Endothelial cell of umbilical vein (primary cell): ENCODE measurements around the gene GRAMD2B. TPM values are rescaled to one million over a fixed set of nuclear protein-coding genes. Genes with fewer than 3 reads are reported as not detected.

Source experiments
- BruUV-seq: library from RNA; stranded (reverse); fragments of 400-500 nt; replicated peaks from 2 replicates; lab custom pipeline; 2021; lab: Mats Ljungman, UMichigan
- CTCF ChIA-PET: fragments of 300-600, 350-600 bp; sonication (Branson Sonifier 250); formaldehyde crosslinking; loops from one replicate; lab custom pipeline; 2021; ENCODE audit warnings: antibody characterized with exemption, inconsistent platforms; lab: Charles Lee
- POLR2A ChIA-PET: fragments of 300-600, 350-600 bp; sonication (Branson Sonifier 250); formaldehyde crosslinking; loops from one replicate; lab custom pipeline; 2021; ENCODE audit warnings: antibody characterized with exemption, inconsistent platforms; lab: Charles Lee
- DNase-seq: peaks from one replicate; pipeline ENCODE4 v3.0.0-alpha.2; 2011; ENCODE audit warnings: low read depth, low spot score
- FAIRE-seq: peaks from 2 replicates; lab custom pipeline; 2011; peaks lifted over from hg19 to GRCh38; lab: Jason Lieb, UNC
- H2AFZ ChIP-seq: 2 replicates; pipeline ENCODE4 v1.6.0; 2012; ENCODE audit warnings: low read depth, low read length, control low read depth, inconsistent platforms
- H3K27ac ChIP-seq: 2 replicates; pipeline ENCODE4 v1.5.1; 2011; ENCODE audit warnings: low read depth, mild to moderate bottlenecking, control low read depth, low read length, moderate library complexity; ENCODE audit not compliant: insufficient read depth
- H3K27me3 ChIP-seq, 2 experiments: 2 replicates each; pipeline versions ENCODE4 v1.6.0 to v1.6.1; 2011; ENCODE audit warnings: low read length in 2 of 2, mixed read lengths in 1 of 2; ENCODE audit not compliant: control insufficient read depth in 2 of 2, insufficient read depth in 2 of 2
- H3K36me3 ChIP-seq, 2 experiments: 2 replicates in 1 of 2; 3 replicates in 1 of 2; pipeline ENCODE4 v1.5.1; 2011; ENCODE audit warnings: low read length in 2 of 2, mild to moderate bottlenecking in 1 of 2, moderate library complexity in 1 of 2; ENCODE audit not compliant: control insufficient read depth in 2 of 2, insufficient read depth in 2 of 2; ENCODE audit errors: extremely low read depth in 1 of 2
- H3K4me1 ChIP-seq: 3 replicates; pipeline ENCODE4 v1.5.1; 2011; ENCODE audit warnings: mild to moderate bottlenecking, low read length; ENCODE audit not compliant: control insufficient read depth, insufficient read depth; ENCODE audit errors: extremely low read depth
- H3K4me2 ChIP-seq: 2 replicates; pipeline ENCODE4 v1.6.1; 2011; ENCODE audit warnings: low read length, control low read depth, mixed read lengths; ENCODE audit not compliant: insufficient read depth
- H3K4me3 ChIP-seq, 3 experiments: fragments of 200-600 bp in 1 of 3; sonication (generic), shearing (Covaris generic) in 1 of 3; replicated peaks in 1 of 3; 2 replicates each; pipeline ENCODE4 v1.5.1; 2011 to 2016; ENCODE audit warnings: control low read depth in 3 of 3, low read length in 3 of 3, mild to moderate bottlenecking in 2 of 3, inconsistent platforms in 1 of 3, low read depth in 1 of 3, moderate library complexity in 1 of 3; ENCODE audit not compliant: insufficient read depth in 1 of 3
- H3K79me2 ChIP-seq: 2 replicates; pipeline ENCODE4 v1.6.0; 2012; ENCODE audit warnings: low read length, inconsistent platforms; ENCODE audit not compliant: control insufficient read depth, insufficient read depth
- H3K9ac ChIP-seq: replicated peaks from 2 replicates; pipeline ENCODE3; 2011; ENCODE audit warnings: low read length, control low read depth; ENCODE audit not compliant: insufficient read depth; ENCODE audit errors: extremely low read depth
- H3K9me1 ChIP-seq: replicated peaks from 3 replicates; pipeline ENCODE4 v1.6.0; 2011; ENCODE audit warnings: mild to moderate bottlenecking, low read length; ENCODE audit not compliant: control insufficient read depth, insufficient read depth; ENCODE audit errors: extremely low read depth
- H3K9me3 ChIP-seq: replicated peaks from 2 replicates; pipeline ENCODE4 v1.5.1; 2012; ENCODE audit warnings: low read length, inconsistent platforms; ENCODE audit not compliant: control insufficient read depth, insufficient read depth
- H4K20me1 ChIP-seq: replicated peaks from 2 replicates; pipeline ENCODE3; 2011; ENCODE audit warnings: mild to moderate bottlenecking, low read length; ENCODE audit not compliant: control insufficient read depth, insufficient read depth; ENCODE audit errors: extremely low read depth
- CTCF ChIP-seq, 2 donors: IDR thresholded peaks; 1 replicate in 1 of 2; 2 replicates in 1 of 2; pipeline ENCODE4 v1.5.1; 2011; ENCODE audit warnings: low read length in 2 of 2, mild to moderate bottlenecking in 2 of 2, moderate library complexity in 2 of 2, control low read depth in 1 of 2, inconsistent platforms in 1 of 2, low read depth in 1 of 2; ENCODE audit not compliant: insufficient read depth in 1 of 2; ENCODE audit errors: extremely low read depth in 1 of 2
- EZH2 ChIP-seq: IDR thresholded peaks from 2 replicates; pipeline ENCODE4 v1.6.1; 2012; ENCODE audit warnings: borderline replicate concordance, low read depth, mild to moderate bottlenecking, moderate library complexity, low read length, inconsistent platforms; ENCODE audit not compliant: severe bottlenecking
- FOS ChIP-seq: IDR thresholded peaks from 2 replicates; pipeline ENCODE4 v1.6.1; 2011; ENCODE audit warnings: mild to moderate bottlenecking, low read length, moderate library complexity, borderline replicate concordance; ENCODE audit not compliant: insufficient read depth
- GATA2 ChIP-seq: IDR thresholded peaks from 2 replicates; pipeline ENCODE4 v1.7.0; 2011; ENCODE audit warnings: low read depth, mild to moderate bottlenecking, moderate library complexity, mixed read lengths, low read length; ENCODE audit not compliant: insufficient read length, insufficient read depth
- JUN ChIP-seq: IDR thresholded peaks from 2 replicates; pipeline ENCODE4 v1.6.1; 2011; ENCODE audit warnings: borderline replicate concordance, low read depth; ENCODE audit not compliant: insufficient read length, insufficient read depth
- MAX ChIP-seq: IDR thresholded peaks from 2 replicates; pipeline ENCODE4 v1.6.1; 2011; ENCODE audit not compliant: insufficient read depth, insufficient read length
- MYC ChIP-seq: IDR thresholded peaks from one replicate; pipeline ENCODE4 v1.6.1; 2011; ENCODE audit warnings: mild to moderate bottlenecking, low read depth, low read length
- POLR2A ChIP-seq: IDR thresholded peaks from 2 replicates; pipeline ENCODE4 v1.6.1; 2012; ENCODE audit warnings: low read depth, mild to moderate bottlenecking, control low read depth, low read length
- POLR2AphosphoS5 ChIP-seq: IDR thresholded peaks from 2 replicates; pipeline ENCODE4 v1.6.1; 2012; ENCODE audit warnings: low read depth, mild to moderate bottlenecking, control low read depth, low read length, moderate library complexity; ENCODE audit not compliant: insufficient read depth
- dilution Hi-C: fragments of 300-500 bp; cut with MboI; formaldehyde crosslinking; loops from one replicate; pipeline ENCODE4 v1.15.0; 2019; ENCODE audit warnings: low sequenced_read_pairs; ENCODE audit not compliant: extremely low pct_ligation_motif_present
- intact Hi-C: fragments of 100-400 bp; cut with micrococcal nuclease; formaldehyde crosslinking; loops from one replicate; pipeline ENCODE4 v1.10.0; 2022
- polyA plus RNA-seq, 4 experiments: library from polyadenylated mRNA; depleted of rRNA in 3 of 4; stranded (reverse) in 3 of 4; unstranded in 1 of 4; fragments of >200 nt; gene quantifications; 2 replicates each; pipeline versions ENCODE4 v1.2.1 to v1.2.3, GENCODE V29; 2011 to 2012; ENCODE audit warnings: missing spikeins in 1 of 4
- total RNA-seq: library from RNA; stranded (reverse); gene quantifications from 2 replicates; pipeline ENCODE4 v1.2.3, GENCODE V29; 2021

Gene GRAMD2B
- total and polyA plus RNA-seq, 2 donors (not counting 3 experiments of a cell fraction or from before 2014, with no cell fraction given), result 2.0 to 5.5 TPM

- H3K4me1 ChIP-seq, result no peaks in the 10 kb centered on the region
- H3K27me3 ChIP-seq, result no peaks in the 10 kb centered on the region
- ChIA-PET POLR2A (no interaction called here), CTCF (interaction anchor here (2.3 kb wide), 1 partner anchor 13 kb away, joined by 13 read pairs; no protein-coding TSS in a partner anchor)
- H4K20me1 ChIP-seq, result no peaks in the 10 kb centered on the region
- no peak overlapping the region for H3K4me2 ChIP-seq
- FAIRE-seq, result no peak
- DNase-seq, result no peak
- intact Hi-C loops, result no loop called here
- TF ChIP-seq GATA2, result no peak
- TF ChIP-seq POLR2AphosphoS5, result no peak
- no peak for TF ChIP-seq CTCF (IDR thresholded peaks at IDR 0.05; ENCODE audit: extremely low read depth in 1 of 2, insufficient read depth in 1 of 2, low read depth in 1 of 2, low read length in 2 of 2)
- no peak for TF ChIP-seq EZH2
- no peak for TF ChIP-seq POLR2A
- TF ChIP-seq FOS, result no peak
- TF ChIP-seq JUN, result no peak
- TF ChIP-seq MYC, result no peak
- TF ChIP-seq MAX, result no peak
- H3K9me1 ChIP-seq, result no peaks in the 10 kb centered on the region
- H3K4me3 ChIP-seq, result no peak overlapping the region
- H3K36me3 ChIP-seq, result no peaks in the 10 kb centered on the region
- BruUV-seq, result no TSS peak
- H3K9me3 ChIP-seq, result no peaks in the 10 kb centered on the region
- H3K79me2 ChIP-seq, result no peaks in the 10 kb centered on the region
- dilution Hi-C loops, result no loop called here
- H3K9ac ChIP-seq, result no peak overlapping the region
- no peak overlapping the region for H2AFZ ChIP-seq
- H3K27ac ChIP-seq, result no peak overlapping the region
Observed at GRCh38 chr5:126487596-126487995, 64.4 kb downstream of the GRAMD2B start.
